CD4-positive, CD25-positive, alpha-beta regulatory T cell (primary cell): ENCODE data around the gene MTMR6. TPM values are rescaled to one million over a fixed set of nuclear protein-coding genes. Genes with fewer than 3 reads are reported as not detected.

Experiments used
- ATAC-seq, 2 donors: fragments of 150-1000 bp; cut with Tn5 transposase; one replicate each; pipeline ENCODE4 v1.10.0; 2021; ENCODE audit warnings: low read depth in 2 of 2, moderate number of reproducible peaks in 2 of 2, moderate library complexity in 1 of 2
- DNase-seq, 3 donors: peaks; one replicate each; pipeline versions ENCODE4 v3.0.0 to v3.0.0-alpha.2; 2012 to 2022; ENCODE audit warnings: mixed read lengths in 1 of 3
- H3K27ac ChIP-seq: one replicate; pipeline ENCODE4 v1.7.0; 2013; ENCODE audit warnings: mild to moderate bottlenecking, low read length; ENCODE audit not compliant: insufficient read depth, poor library complexity, severe bottlenecking
- H3K27me3 ChIP-seq: one replicate; pipeline ENCODE4 v1.7.0; 2013; ENCODE audit warnings: low read length; ENCODE audit not compliant: control insufficient read depth, insufficient read depth
- H3K36me3 ChIP-seq: one replicate; pipeline ENCODE4 v1.7.0; 2013; ENCODE audit warnings: mild to moderate bottlenecking, low read length, moderate library complexity; ENCODE audit not compliant: control insufficient read depth, insufficient read depth
- H3K4me1 ChIP-seq: 2 replicates; pipeline ENCODE4 v1.7.0; 2013; ENCODE audit warnings: mild to moderate bottlenecking, low read length; ENCODE audit not compliant: insufficient read depth, control insufficient read depth, poor library complexity, severe bottlenecking
- H3K4me3 ChIP-seq: one replicate; pipeline ENCODE4 v1.7.0; 2013; ENCODE audit warnings: low read depth, mild to moderate bottlenecking, low read length, moderate library complexity
- H3K9me3 ChIP-seq, 2 experiments: 1 replicate in 1 of 2; 2 replicates in 1 of 2; pipeline ENCODE4 v1.7.0; 2013; ENCODE audit warnings: low read length in 2 of 2, mild to moderate bottlenecking in 1 of 2, moderate library complexity in 1 of 2; ENCODE audit not compliant: control insufficient read depth in 2 of 2
- H3K27ac Mint-ChIP-seq, 3 donors: one replicate each; pipeline ENCODE4 v1.8.0; 2020 to 2022; ENCODE audit warnings: mild to moderate bottlenecking in 3 of 3, mixed read lengths in 3 of 3, moderate library complexity in 2 of 3
- H3K27me3 Mint-ChIP-seq: one replicate; pipeline ENCODE4 v1.8.0; 2022; ENCODE audit warnings: mild to moderate bottlenecking, mixed read lengths
- H3K36me3 Mint-ChIP-seq: one replicate; pipeline ENCODE4 v1.8.0; 2020; ENCODE audit warnings: mixed read lengths
- H3K4me1 Mint-ChIP-seq, 4 donors: one replicate each; pipeline ENCODE4 v1.8.0; 2020 to 2022; ENCODE audit warnings: mixed read lengths in 4 of 4, mild to moderate bottlenecking in 1 of 4
- H3K4me3 Mint-ChIP-seq, 4 donors: one replicate each; pipeline ENCODE4 v1.8.0; 2020 to 2022; ENCODE audit warnings: mild to moderate bottlenecking in 4 of 4, mixed read lengths in 4 of 4, moderate library complexity in 3 of 4
- H3K9me3 Mint-ChIP-seq, 7 donors: one replicate each; pipeline ENCODE4 v1.8.0; 2020 to 2022; ENCODE audit warnings: mixed read lengths in 7 of 7, mild to moderate bottlenecking in 3 of 7, moderate library complexity in 2 of 7
- polyA plus RNA-seq, 4 donors: library from polyadenylated mRNA; unstranded; fragments of 300-500 nt; fragmentation: Illumina TruSeq; gene quantifications; one replicate each; pipeline ENCODE4 v1.2.3, GENCODE V29; 2021
- total RNA-seq: library from RNA; stranded (reverse); gene quantifications from one replicate; pipeline ENCODE4 v1.2.3, GENCODE V29; 2022

The MTMR6 gene
- total and polyA plus RNA-seq, 5 donors from 2014 or later = 16.8 to 35.0 (median 21.8) TPM

- Mint-ChIP-seq H3K27ac (no peak overlapping the region), H3K36me3 (no peaks in the 10 kb centered on the region), H3K9me3 (peaks cover 0 to 8% (median 0%) of the 10 kb centered on the region in 7 donors), H3K4me3 (no peak overlapping the region), H3K27me3 (peaks cover 15% of the 10 kb centered on the region), H3K4me1 (no peaks in the 10 kb centered on the region)
- ATAC-seq (no peak), DNase-seq (no peak)
- no peaks in the 10 kb centered on the region for H3K9me3 ChIP-seq
- no peak overlapping the region for H3K4me3 ChIP-seq
- H3K27me3 ChIP-seq = no peaks in the 10 kb centered on the region
- H3K4me1 ChIP-seq = no peaks in the 10 kb centered on the region
- H3K27ac ChIP-seq = no peak overlapping the region
- no peaks in the 10 kb centered on the region for H3K36me3 ChIP-seq
These were observed 70.0 kb downstream of the MTMR6 start for GRCh38 chr13:25217023-25217885.

- H3K27me3 ChIP-seq = no peaks in the 10 kb centered on the region
- no peak overlapping the region for H3K27ac ChIP-seq
- no peaks in the 10 kb centered on the region for H3K4me1 ChIP-seq
- no peaks in the 10 kb centered on the region for H3K36me3 ChIP-seq
- no peak overlapping the region for H3K4me3 ChIP-seq
- Mint-ChIP-seq H3K4me3 (no peak overlapping the region), H3K36me3 (no peaks in the 10 kb centered on the region), H3K9me3 (peaks cover 0 to 6% (median 0%) of the 10 kb centered on the region in 7 donors), H3K4me1 (no peaks in the 10 kb centered on the region), H3K27me3 (peaks cover 4% of the 10 kb centered on the region), H3K27ac (no peak overlapping the region)
- DNase-seq (no peak), ATAC-seq (no peak)
- no peaks in the 10 kb centered on the region for H3K9me3 ChIP-seq
These were observed 72.1 kb downstream of the MTMR6 start for GRCh38 chr13:25215253-25215575.

- no peak overlapping the region for H3K4me3 ChIP-seq
- Mint-ChIP-seq H3K4me3 (no peak overlapping the region), H3K4me1 (no peaks in the 10 kb centered on the region), H3K27me3 (peaks cover 4% of the 10 kb centered on the region), H3K27ac (no peak overlapping the region), H3K36me3 (no peaks in the 10 kb centered on the region), H3K9me3 (peaks cover 0 to 6% (median 0%) of the 10 kb centered on the region in 7 donors)
- H3K36me3 ChIP-seq = no peaks in the 10 kb centered on the region
- ATAC-seq = no peak
- no peak for DNase-seq
- H3K27ac ChIP-seq = no peak overlapping the region
- no peaks in the 10 kb centered on the region for H3K4me1 ChIP-seq
- no peaks in the 10 kb centered on the region for H3K9me3 ChIP-seq
- H3K27me3 ChIP-seq = no peaks in the 10 kb centered on the region
These were observed 72.6 kb downstream of the MTMR6 start for GRCh38 chr13:25214491-25215252.

- H3K4me1 Mint-ChIP-seq = no peaks in the 10 kb centered on the region
- peaks cover 0 to 6% (median 0%) of the 10 kb centered on the region in 7 donors for H3K9me3 Mint-ChIP-seq
- Histone ChIP-seq H3K36me3 (no peaks in the 10 kb centered on the region), H3K27me3 (no peaks in the 10 kb centered on the region), H3K27ac (no peak overlapping the region), H3K9me3 (no peaks in the 10 kb centered on the region), H3K4me1 (no peaks in the 10 kb centered on the region), H3K4me3 (no peak overlapping the region)
- no peak for DNase-seq
- no peak overlapping the region for H3K4me3 Mint-ChIP-seq
- H3K27me3 Mint-ChIP-seq = peaks cover 4% of the 10 kb centered on the region
- ATAC-seq = no peak
- H3K27ac Mint-ChIP-seq = no peak overlapping the region
- no peaks in the 10 kb centered on the region for H3K36me3 Mint-ChIP-seq
These were observed 73.6 kb downstream of the MTMR6 start for GRCh38 chr13:25213715-25214114.

GRCh38 chr13:25210842-25211569, 76.3 kb downstream of the MTMR6 start:
- no peak overlapping the region for H3K27ac ChIP-seq
- H3K9me3 Mint-ChIP-seq = peaks cover 0 to 2% (median 0%) of the 10 kb centered on the region in 7 donors
- no peaks in the 10 kb centered on the region for H3K27me3 ChIP-seq
- H3K27ac Mint-ChIP-seq = no peak overlapping the region
- ATAC-seq = no peak
- DNase-seq = no peak
- no peaks in the 10 kb centered on the region for H3K27me3 Mint-ChIP-seq
- H3K4me3 Mint-ChIP-seq = no peak overlapping the region
- no peaks in the 10 kb centered on the region for H3K36me3 ChIP-seq
- no peaks in the 10 kb centered on the region for H3K9me3 ChIP-seq
- H3K36me3 Mint-ChIP-seq = no peaks in the 10 kb centered on the region
- H3K4me1 Mint-ChIP-seq = no peaks in the 10 kb centered on the region
- no peak overlapping the region for H3K4me3 ChIP-seq
- H3K4me1 ChIP-seq = no peaks in the 10 kb centered on the region

GRCh38 chr13:25207291-25207810, 79.9 kb downstream of the MTMR6 start:
- no peaks in the 10 kb centered on the region for H3K36me3 Mint-ChIP-seq
- H3K9me3 ChIP-seq = no peaks in the 10 kb centered on the region
- H3K9me3 Mint-ChIP-seq = no peaks in the 10 kb centered on the region
- no peak overlapping the region for H3K4me3 ChIP-seq
- H3K27me3 Mint-ChIP-seq = no peaks in the 10 kb centered on the region
- no peaks in the 10 kb centered on the region for H3K27me3 ChIP-seq
- no peak overlapping the region for H3K4me3 Mint-ChIP-seq
- no peaks in the 10 kb centered on the region for H3K4me1 Mint-ChIP-seq
- no peak overlapping the region for H3K27ac ChIP-seq
- no peak overlapping the region for H3K27ac Mint-ChIP-seq
- H3K36me3 ChIP-seq = no peaks in the 10 kb centered on the region
- H3K4me1 ChIP-seq = no peaks in the 10 kb centered on the region
- DNase-seq (no peak), ATAC-seq (no peak)

GRCh38 chr13:25204863-25205262, 82.4 kb downstream of the MTMR6 start:
- Mint-ChIP-seq H3K4me3 (no peak overlapping the region), H3K4me1 (no peaks in the 10 kb centered on the region), H3K9me3 (no peaks in the 10 kb centered on the region), H3K27ac (no peak overlapping the region), H3K27me3 (no peaks in the 10 kb centered on the region), H3K36me3 (no peaks in the 10 kb centered on the region)
- Histone ChIP-seq H3K27ac (no peak overlapping the region), H3K4me1 (no peaks in the 10 kb centered on the region), H3K9me3 (no peaks in the 10 kb centered on the region), H3K27me3 (no peaks in the 10 kb centered on the region), H3K36me3 (no peaks in the 10 kb centered on the region), H3K4me3 (no peak overlapping the region)
- no peak for ATAC-seq
- DNase-seq = no peak
